DOHH2 (cell line): ENCODE results near the gene RFPL3.

Source experiments
- H3F3A ChIP-seq: fragments of 200-600 bp; sonication (generic), shearing (Covaris generic); 2 replicates; pipeline ENCODE4 v1.6.0; 2016; ENCODE audit warnings: antibody characterized with exemption, mild to moderate bottlenecking; ENCODE audit not compliant: control insufficient read depth, insufficient read depth
- H3K27ac ChIP-seq: fragments of 200-600 bp; sonication (generic); 2 replicates; pipeline ENCODE4 v1.5.1; 2014; ENCODE audit warnings: low read depth, mild to moderate bottlenecking, low read length, moderate library complexity
- H3K27me3 ChIP-seq: fragments of 200-600 bp; sonication (generic); 2 replicates; pipeline ENCODE4 v1.6.1; 2014; ENCODE audit warnings: mild to moderate bottlenecking, low read length, mixed read lengths; ENCODE audit not compliant: control insufficient read depth
- H3K36me3 ChIP-seq: fragments of 200-600 bp; sonication (generic); 2 replicates; pipeline ENCODE4 v1.6.1; 2014; ENCODE audit warnings: mild to moderate bottlenecking, low read length, moderate library complexity, mixed read lengths; ENCODE audit not compliant: control insufficient read depth
- H3K4me1 ChIP-seq: fragments of 200-600 bp; sonication (generic); 2 replicates; pipeline ENCODE4 v1.6.1; 2014; ENCODE audit warnings: mild to moderate bottlenecking, low read length, mixed read lengths; ENCODE audit not compliant: control insufficient read depth
- H3K4me2 ChIP-seq: fragments of 200-600 bp; sonication (generic); 2 replicates; pipeline ENCODE4 v1.6.0; 2014; ENCODE audit warnings: mild to moderate bottlenecking, low read length, moderate library complexity
- H3K4me3 ChIP-seq: fragments of 200-600 bp; sonication (generic); 2 replicates; pipeline ENCODE4 v1.5.1; 2014; ENCODE audit warnings: mild to moderate bottlenecking, low read length, mixed read lengths
- H3K79me2 ChIP-seq: fragments of 200-600 bp; sonication (generic); 2 replicates; pipeline ENCODE4 v1.6.1; 2014; ENCODE audit warnings: mild to moderate bottlenecking, low read length, mixed read lengths; ENCODE audit not compliant: control insufficient read depth
- H3K9me2 ChIP-seq: fragments of 200-600 bp; sonication (generic); replicated peaks from 2 replicates; pipeline ENCODE4 v1.6.1; 2014; ENCODE audit warnings: mild to moderate bottlenecking, low read length, mixed read lengths; ENCODE audit not compliant: control insufficient read depth
- H3K9me3 ChIP-seq: fragments of 200-600 bp; sonication (generic); 2 replicates; pipeline ENCODE4 v1.6.1; 2014; ENCODE audit warnings: antibody characterized with exemption, low read length, mixed read lengths; ENCODE audit not compliant: control insufficient read depth, insufficient read depth
- H4K20me1 ChIP-seq: fragments of 200-600 bp; sonication (generic); 2 replicates; pipeline ENCODE4 v1.6.0; 2014; ENCODE audit warnings: low read depth, mild to moderate bottlenecking, antibody characterized with exemption, low read length, moderate library complexity; ENCODE audit not compliant: control insufficient read depth, insufficient read depth
- CTCF ChIP-seq: fragments of 200-600 bp; sonication (generic); IDR thresholded peaks from one replicate; pipeline ENCODE4 v1.5.1; 2014; ENCODE audit warnings: antibody characterized with exemption, mild to moderate bottlenecking, low read depth, low read length; ENCODE audit not compliant: poor library complexity, severe bottlenecking
- EZH2phosphoT487 ChIP-seq: fragments of 200-600 bp; sonication (generic); IDR thresholded peaks from 2 replicates; pipeline ENCODE4 v1.6.1; 2017; ENCODE audit warnings: borderline replicate concordance, mild to moderate bottlenecking, antibody characterized with exemption, low read length, moderate library complexity, mixed read lengths

RFPL3 gene

GRCh38 chr22:32375678-32376450 lies 18.2 kb downstream of the RFPL3 start:
- Histone ChIP-seq H3K27me3 (peaks cover 3% of the 10 kb centered on the region; the same call in 1 of the 2 replicates), H3K4me3 (no peak overlapping the region), H3K27ac (no peak overlapping the region), H3F3A (no peaks in the 10 kb centered on the region), H3K9me3 (no peaks in the 10 kb centered on the region), H4K20me1 (no peaks in the 10 kb centered on the region), H3K79me2 (no peaks in the 10 kb centered on the region), H3K36me3 (no peaks in the 10 kb centered on the region), H3K9me2 (no peaks in the 10 kb centered on the region), H3K4me2 (no peak overlapping the region), H3K4me1 (no peaks in the 10 kb centered on the region)
- TF ChIP-seq CTCF (no peak), EZH2phosphoT487 (no peak)

GRCh38 chr22:32376681-32377080 lies 19.0 kb downstream of the RFPL3 start:
- no peak overlapping the region for H3K4me2 ChIP-seq
- H3K9me2 ChIP-seq: no peaks in the 10 kb centered on the region
- no peaks in the 10 kb centered on the region for H3K36me3 ChIP-seq
- H3F3A ChIP-seq: no peaks in the 10 kb centered on the region
- no peak for TF ChIP-seq CTCF
- no peak for TF ChIP-seq EZH2phosphoT487
- H3K4me1 ChIP-seq: no peaks in the 10 kb centered on the region
- no peak overlapping the region for H3K27ac ChIP-seq
- H4K20me1 ChIP-seq: no peaks in the 10 kb centered on the region
- no peak overlapping the region for H3K4me3 ChIP-seq
- peaks cover 3% of the 10 kb centered on the region; the same call in 1 of the 2 replicates for H3K27me3 ChIP-seq
- no peaks in the 10 kb centered on the region for H3K79me2 ChIP-seq
- H3K9me3 ChIP-seq: no peaks in the 10 kb centered on the region

GRCh38 chr22:32378707-32379272 lies 21.1 kb downstream of the RFPL3 start:
- TF ChIP-seq EZH2phosphoT487 (no peak), CTCF (peak; percentile 69)
- H3K4me3 ChIP-seq: no peak overlapping the region
- H3K36me3 ChIP-seq: no peaks in the 10 kb centered on the region
- H3K4me1 ChIP-seq: no peaks in the 10 kb centered on the region
- H3K4me2 ChIP-seq: no peak overlapping the region
- no peaks in the 10 kb centered on the region for H4K20me1 ChIP-seq
- H3K9me3 ChIP-seq: no peaks in the 10 kb centered on the region
- no peaks in the 10 kb centered on the region for H3K9me2 ChIP-seq
- H3F3A ChIP-seq: no peaks in the 10 kb centered on the region
- H3K27ac ChIP-seq: no peak overlapping the region
- no peaks in the 10 kb centered on the region for H3K79me2 ChIP-seq
- peaks cover 3% of the 10 kb centered on the region; the same call in 1 of the 2 replicates for H3K27me3 ChIP-seq
